ENCODE data around the gene ATP2C2.

The ATP2C2 gene

DNA sequence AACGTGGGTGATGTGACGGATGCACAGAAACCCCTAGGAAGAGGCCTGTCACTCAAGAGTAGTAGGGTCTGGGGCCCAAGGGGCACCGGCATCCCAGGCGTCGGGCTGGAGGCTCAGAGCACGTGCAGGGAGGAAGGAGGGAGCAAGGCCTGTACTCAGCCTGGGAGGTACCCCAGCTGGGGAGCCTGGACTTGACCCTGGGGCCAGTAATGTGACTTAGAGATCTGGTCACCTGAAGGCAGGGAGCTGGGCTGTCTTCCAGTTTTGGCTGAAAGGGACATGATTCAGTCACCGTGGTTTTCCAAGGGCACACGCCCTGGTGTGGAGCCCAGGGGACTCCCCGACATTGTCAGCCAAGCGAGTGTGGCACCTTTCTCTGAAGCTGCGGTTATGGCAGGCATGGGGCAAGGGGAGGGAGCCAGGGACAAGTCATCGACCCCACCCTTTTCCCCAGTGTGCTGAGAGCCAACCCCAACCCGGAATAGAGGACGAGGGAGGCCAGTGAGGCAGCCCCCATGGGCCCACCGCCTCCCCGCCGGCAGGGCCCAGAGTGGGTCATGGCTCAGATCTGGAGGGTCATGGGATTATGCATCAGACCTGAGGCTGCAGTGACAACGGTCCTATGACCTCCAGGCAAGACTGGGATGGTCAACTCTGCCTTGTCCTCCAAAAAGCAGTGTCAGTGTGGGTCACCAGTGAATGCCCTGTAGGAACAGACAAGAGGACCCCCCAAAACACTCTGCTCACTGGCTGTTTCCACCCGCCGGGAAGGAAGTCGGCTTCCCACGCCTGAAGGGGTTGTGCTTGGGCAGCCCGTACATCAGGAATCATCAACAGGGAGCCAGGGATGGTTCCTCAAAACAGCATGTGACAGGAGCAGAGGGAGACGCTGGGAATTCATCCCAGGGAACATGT lies 94.2 kb downstream of the ATP2C2 start:
- H3K4me3 ChIP-seq (ENCODE audit: low read length) = no peak overlapping the region
- no peak for DNase-seq (ENCODE audit: low read depth)
- TF ChIP-seq, protein P1, sequence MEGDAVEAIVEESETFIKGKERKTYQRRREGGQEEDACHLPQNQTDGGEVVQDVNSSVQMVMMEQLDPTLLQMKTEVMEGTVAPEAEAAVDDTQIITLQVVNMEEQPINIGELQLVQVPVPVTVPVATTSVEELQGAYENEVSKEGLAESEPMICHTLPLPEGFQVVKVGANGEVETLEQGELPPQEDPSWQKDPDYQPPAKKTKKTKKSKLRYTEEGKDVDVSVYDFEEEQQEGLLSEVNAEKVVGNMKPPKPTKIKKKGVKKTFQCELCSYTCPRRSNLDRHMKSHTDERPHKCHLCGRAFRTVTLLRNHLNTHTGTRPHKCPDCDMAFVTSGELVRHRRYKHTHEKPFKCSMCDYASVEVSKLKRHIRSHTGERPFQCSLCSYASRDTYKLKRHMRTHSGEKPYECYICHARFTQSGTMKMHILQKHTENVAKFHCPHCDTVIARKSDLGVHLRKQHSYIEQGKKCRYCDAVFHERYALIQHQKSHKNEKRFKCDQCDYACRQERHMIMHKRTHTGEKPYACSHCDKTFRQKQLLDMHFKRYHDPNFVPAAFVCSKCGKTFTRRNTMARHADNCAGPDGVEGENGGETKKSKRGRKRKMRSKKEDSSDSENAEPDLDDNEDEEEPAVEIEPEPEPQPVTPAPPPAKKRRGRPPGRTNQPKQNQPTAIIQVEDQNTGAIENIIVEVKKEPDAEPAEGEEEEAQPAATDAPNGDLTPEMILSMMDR (IDR thresholded peaks at IDR 0.05; ENCODE audit: insufficient read depth, low read depth, low read length, missing control alignments) = no peak

DNA sequence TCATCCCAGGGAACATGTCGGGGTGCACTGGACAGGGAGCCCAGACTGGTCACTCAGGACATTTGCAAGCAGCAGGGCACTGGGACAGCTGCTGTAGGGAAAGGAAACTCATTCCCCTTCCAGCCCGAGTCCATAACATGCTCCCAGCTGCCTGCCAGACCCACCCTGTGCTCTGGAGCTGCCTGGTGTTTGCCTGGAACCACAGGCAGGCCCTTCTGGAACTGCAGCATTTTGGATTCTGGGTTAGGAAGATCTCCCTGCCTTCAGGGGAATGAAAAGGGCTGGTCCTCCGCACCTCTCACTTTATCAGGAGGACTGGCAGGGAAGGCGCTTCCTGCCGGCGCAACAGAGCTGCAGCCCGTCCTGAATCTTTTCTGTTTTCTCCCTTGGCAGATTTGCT lies 94.9 kb downstream of the ATP2C2 start:
- H3K4me3 ChIP-seq (ENCODE audit: low read length) = no peak overlapping the region
- TF ChIP-seq, protein P1 (IDR thresholded peaks at IDR 0.05; ENCODE audit: insufficient read depth, low read depth, low read length, missing control alignments) = no peak
- DNase-seq (ENCODE audit: low read depth) = no peak

DNA sequence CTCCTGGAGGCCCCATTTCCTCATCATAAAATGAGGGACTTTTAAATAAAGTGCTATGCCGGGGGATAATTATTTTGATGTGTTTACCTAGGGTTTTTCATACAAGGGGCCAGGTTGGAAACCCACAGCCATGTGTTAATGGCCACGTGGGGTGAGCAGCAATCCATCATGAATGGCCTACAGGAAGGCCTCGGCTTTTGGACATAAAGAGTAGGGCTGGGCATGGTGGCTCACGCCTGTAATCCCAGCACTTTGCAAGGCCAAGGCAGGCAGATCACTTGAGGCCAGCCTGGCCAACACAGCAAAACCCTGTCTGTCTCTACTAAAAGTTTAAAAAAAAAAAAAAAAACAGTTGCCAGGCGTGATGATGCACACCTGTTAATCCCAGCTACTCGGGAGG lies 95.8 kb downstream of the ATP2C2 start:
- DNase-seq (ENCODE audit: low read depth) = no peak
- TF ChIP-seq, protein P1 (IDR thresholded peaks at IDR 0.05; ENCODE audit: insufficient read depth, low read depth, low read length, missing control alignments) = no peak
- no peak overlapping the region for H3K4me3 ChIP-seq (ENCODE audit: low read length)

DNA sequence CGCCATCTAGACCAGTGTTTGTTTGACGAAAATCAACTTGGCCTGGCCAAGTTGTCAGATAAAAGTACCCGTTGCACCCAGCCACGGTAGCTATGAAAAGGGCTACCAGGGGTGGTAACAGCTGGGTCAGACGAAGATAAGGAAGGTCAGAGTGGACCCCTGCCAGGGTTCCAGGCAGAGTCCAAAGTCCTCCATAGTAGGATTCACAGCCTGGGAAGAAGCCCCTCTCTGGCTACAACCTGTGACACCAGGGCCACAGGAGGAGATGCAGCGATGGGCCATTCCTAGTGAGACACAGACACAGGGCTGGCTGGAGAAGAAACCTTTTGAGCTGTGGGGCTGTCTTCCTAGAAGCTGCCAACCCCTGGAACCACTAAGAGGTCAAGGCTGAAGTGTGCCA lies 96.8 kb downstream of the ATP2C2 start:
- H3K4me3 ChIP-seq (ENCODE audit: low read length) = no peak overlapping the region
- DNase-seq (ENCODE audit: low read depth) = no peak
- TF ChIP-seq, protein P1 (IDR thresholded peaks at IDR 0.05; ENCODE audit: insufficient read depth, low read depth, low read length, missing control alignments) = no peak

DNA sequence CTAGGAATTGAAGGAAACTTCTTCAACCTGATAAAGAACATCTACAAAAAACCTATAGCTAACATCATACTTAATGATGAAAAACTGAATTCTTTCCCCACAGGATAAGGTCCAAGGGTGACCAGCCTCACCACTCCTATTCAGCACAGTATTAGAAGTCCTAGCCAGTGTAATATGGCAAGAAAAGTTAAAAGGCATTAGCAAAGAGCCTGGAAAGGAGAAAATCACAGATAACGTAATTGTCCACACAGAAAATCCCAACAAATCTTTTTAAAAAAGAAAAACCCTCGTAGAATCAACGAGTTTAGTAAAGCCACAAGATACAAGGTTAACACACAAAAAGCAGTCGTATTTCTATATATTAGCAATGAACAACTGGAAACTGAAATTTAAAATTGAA lies 98.4 kb downstream of the ATP2C2 start:
- TF ChIP-seq, protein P1 (IDR thresholded peaks at IDR 0.05; ENCODE audit: insufficient read depth, low read depth, low read length, missing control alignments) = no peak
- no peak for DNase-seq (ENCODE audit: low read depth)
- no peak overlapping the region for H3K4me3 ChIP-seq (ENCODE audit: low read length)

DNA sequence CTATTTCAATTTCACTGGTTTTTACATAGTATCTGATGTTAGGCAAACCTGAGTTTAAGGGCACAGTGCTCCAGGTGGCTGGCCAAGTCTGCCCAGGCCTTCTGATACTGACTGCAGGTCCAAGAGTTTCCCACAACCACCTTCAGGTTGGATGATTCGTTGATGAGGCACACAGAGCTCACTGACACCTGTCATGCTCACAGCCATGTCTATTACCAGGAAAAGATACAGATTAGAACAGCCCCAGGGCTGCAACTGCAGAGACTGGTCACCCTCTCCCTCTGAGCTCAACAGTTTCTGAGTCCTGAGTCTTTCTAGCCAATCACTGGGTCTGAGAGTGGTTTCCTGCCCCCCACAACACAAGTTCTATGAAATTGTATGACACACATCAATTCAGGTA lies 98.9 kb downstream of the ATP2C2 start:
- no peak overlapping the region for H3K4me3 ChIP-seq (ENCODE audit: low read length)
- TF ChIP-seq, protein P1 (IDR thresholded peaks at IDR 0.05; ENCODE audit: insufficient read depth, low read depth, low read length, missing control alignments) = no peak
- DNase-seq (ENCODE audit: low read depth) = peak; percentile 62

DNA sequence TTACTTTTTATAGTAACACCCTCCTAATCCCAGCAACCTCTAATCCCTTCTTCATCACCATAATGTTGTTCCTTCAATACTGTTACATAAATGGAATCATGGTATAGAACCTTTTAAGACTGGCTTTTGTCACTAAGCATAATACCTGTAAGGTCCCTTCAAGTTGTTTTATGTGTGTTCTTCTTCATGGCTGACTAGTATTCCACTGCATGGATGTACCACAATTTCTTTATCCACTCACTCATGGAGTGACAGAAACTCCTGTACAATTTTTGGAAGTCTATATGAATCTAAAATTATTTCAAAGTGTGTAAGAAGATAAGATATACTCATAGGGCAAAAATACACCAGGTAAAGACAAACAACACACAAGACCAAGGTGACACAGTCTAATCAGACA lies 99.4 kb downstream of the ATP2C2 start:
- TF ChIP-seq, protein P1 (IDR thresholded peaks at IDR 0.05; ENCODE audit: insufficient read depth, low read depth, low read length, missing control alignments) = no peak
- DNase-seq (ENCODE audit: low read depth) = no peak
- no peak overlapping the region for H3K4me3 ChIP-seq (ENCODE audit: low read length)

Data from epithelial cell of esophagus (primary cell).